Upper lobe of right lung (tissue), 1 donor: ENCODE measurements around the gene SLBP. TPM values are rescaled to one million over a fixed set of nuclear protein-coding genes. Genes with fewer than 3 reads are reported as not detected.

ENCODE experiments used
- ATAC-seq: fragments of 200-7000 bp; cut with Tn5 transposase; one replicate; pipeline ENCODE4 v1.9.1; 2020; ENCODE audit warnings: mild to moderate bottlenecking, moderate library complexity
- DNase-seq: peaks from one replicate; pipeline ENCODE4 v3.0.0-alpha.2; 2020
- H3K27ac ChIP-seq: fragments of 200-600 bp; one replicate; pipeline ENCODE4 v1.8.0; 2022
- H3K27me3 ChIP-seq: fragments of 200-600 bp; one replicate; pipeline ENCODE4 v1.8.0; 2022; ENCODE audit warnings: mild to moderate bottlenecking
- H3K36me3 ChIP-seq: fragments of 200-600 bp; one replicate; pipeline ENCODE4 v1.8.0; 2022
- H3K4me1 ChIP-seq: fragments of 200-600 bp; one replicate; pipeline ENCODE4 v1.8.0; 2022
- H3K4me3 ChIP-seq: fragments of 200-600 bp; one replicate; pipeline ENCODE4 v1.8.0; 2022; ENCODE audit warnings: mild to moderate bottlenecking
- H3K9me3 ChIP-seq: fragments of 200-600 bp; one replicate; pipeline ENCODE4 v1.8.0; 2022
- intact Hi-C: fragments of 100-400 bp; cut with DNase I; formaldehyde crosslinking; loops from one replicate; pipeline ENCODE4 v1.11.0; 2022
- total RNA-seq: library from RNA; stranded (reverse); fragmentation: NEBNext Ultra II Directional; extraction: Animal tissue kit (Norgen Biotek cat#: 25700); gene quantifications from one replicate; pipeline ENCODE4 v1.2.1, GENCODE V29; 2021
- TF ChIP-seq, protein P1 (sequence below): fragments of 200-600 bp; IDR thresholded peaks from one replicate; pipeline ENCODE4 v1.8.0; 2022; ENCODE audit warnings: antibody characterized with exemption
- donor health status: DM: no; HTN: yes; CAD: no; lungs with severe emphysema.

Gene SLBP
- total RNA-seq, 1 donor from 2014 or later, result 32.8 TPM

DNA sequence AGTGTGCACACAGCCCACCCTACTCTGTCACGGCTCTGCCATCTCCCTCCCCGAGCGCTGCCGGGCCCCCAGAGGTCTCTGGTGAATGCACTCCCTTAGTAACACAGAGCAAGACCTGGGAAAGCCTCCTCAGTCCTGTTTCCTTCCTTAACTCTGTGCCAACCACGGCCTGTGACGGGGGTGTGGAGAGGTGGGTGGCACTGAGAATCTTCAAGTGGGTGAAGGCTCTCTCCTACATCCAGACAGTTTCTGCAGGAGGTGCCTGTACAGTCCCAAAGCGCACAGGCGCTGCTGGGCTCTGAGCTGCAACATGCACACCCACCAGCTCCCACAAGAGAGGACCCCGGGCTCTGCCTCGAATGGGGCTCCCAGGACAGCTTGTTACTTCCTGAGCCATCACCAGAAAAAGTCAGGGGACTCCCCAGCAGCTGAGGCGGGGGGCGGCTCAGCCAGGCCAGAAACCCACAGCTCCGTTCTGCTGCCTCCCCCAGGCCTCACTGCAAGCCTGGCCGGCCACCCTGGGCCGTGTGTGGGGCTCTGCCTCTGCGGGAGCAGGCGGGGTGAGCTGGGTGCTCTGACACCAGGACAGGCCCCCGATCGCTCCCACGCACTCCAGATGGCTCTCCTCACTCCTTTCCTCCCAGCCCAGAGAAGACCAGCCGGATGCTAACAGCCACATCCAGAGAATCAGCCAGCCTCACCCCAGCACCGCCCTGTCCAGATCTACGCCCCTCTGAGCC is 57.7 kb downstream of the SLBP start:
- Histone ChIP-seq H3K4me3 (no peak overlapping the region), H3K27me3 (no peaks in the 10 kb centered on the region), H3K9me3 (no peaks in the 10 kb centered on the region), H3K4me1 (no peaks in the 10 kb centered on the region), H3K27ac (no peak overlapping the region), H3K36me3 (no peaks in the 10 kb centered on the region)
- TF ChIP-seq, protein P1, sequence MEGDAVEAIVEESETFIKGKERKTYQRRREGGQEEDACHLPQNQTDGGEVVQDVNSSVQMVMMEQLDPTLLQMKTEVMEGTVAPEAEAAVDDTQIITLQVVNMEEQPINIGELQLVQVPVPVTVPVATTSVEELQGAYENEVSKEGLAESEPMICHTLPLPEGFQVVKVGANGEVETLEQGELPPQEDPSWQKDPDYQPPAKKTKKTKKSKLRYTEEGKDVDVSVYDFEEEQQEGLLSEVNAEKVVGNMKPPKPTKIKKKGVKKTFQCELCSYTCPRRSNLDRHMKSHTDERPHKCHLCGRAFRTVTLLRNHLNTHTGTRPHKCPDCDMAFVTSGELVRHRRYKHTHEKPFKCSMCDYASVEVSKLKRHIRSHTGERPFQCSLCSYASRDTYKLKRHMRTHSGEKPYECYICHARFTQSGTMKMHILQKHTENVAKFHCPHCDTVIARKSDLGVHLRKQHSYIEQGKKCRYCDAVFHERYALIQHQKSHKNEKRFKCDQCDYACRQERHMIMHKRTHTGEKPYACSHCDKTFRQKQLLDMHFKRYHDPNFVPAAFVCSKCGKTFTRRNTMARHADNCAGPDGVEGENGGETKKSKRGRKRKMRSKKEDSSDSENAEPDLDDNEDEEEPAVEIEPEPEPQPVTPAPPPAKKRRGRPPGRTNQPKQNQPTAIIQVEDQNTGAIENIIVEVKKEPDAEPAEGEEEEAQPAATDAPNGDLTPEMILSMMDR, result no peak
- intact Hi-C loops, result no loop called here
- DNase-seq (no peak), ATAC-seq (no peak)

DNA sequence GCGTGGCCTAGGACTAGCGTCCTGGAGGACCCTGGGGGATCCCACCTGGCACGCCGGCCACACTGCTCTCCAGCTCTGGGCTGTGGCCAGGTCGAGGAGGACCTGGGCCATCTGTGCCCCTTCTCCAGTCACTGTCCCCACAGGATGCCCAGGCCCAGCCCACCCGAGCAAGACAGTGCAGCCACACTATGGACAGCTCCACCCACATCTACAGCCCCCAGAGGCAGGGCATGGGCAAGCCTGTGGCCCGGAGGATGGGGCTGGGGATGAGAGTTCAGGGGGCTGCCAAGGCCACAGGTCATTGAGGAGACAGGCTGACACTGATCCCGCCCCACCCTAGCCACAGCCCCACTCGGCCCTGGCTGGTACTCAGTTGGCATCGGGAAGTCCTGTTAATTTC is 58.3 kb downstream of the SLBP start:
- DNase-seq (no peak), ATAC-seq (no peak)
- TF ChIP-seq, protein P1, result no peak
- Histone ChIP-seq H3K27ac (no peak overlapping the region), H3K27me3 (no peaks in the 10 kb centered on the region), H3K9me3 (no peaks in the 10 kb centered on the region), H3K4me3 (no peak overlapping the region), H3K4me1 (no peaks in the 10 kb centered on the region), H3K36me3 (no peaks in the 10 kb centered on the region)
- intact Hi-C loops, result no loop called here

DNA sequence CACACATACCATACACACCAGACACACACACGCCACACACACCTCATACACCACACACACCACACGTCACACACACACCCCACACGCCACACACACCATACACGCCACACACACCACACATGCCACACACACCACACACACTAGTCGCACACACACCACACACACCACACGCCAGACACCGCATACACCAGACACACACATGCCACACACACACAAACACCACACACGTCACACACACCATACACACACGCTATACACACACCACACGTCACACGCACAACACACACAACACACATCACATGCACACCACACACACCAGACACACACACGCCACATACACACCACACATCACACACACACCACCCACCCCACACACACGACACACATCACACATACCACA is 60.0 kb downstream of the SLBP start:
- Histone ChIP-seq H3K9me3 (no peaks in the 10 kb centered on the region), H3K4me1 (no peaks in the 10 kb centered on the region), H3K27me3 (no peaks in the 10 kb centered on the region), H3K36me3 (no peaks in the 10 kb centered on the region), H3K27ac (no peak overlapping the region), H3K4me3 (no peak overlapping the region)
- intact Hi-C loops, result no loop called here
- TF ChIP-seq, protein P1, result no peak
- ATAC-seq (no peak), DNase-seq (no peak)

DNA sequence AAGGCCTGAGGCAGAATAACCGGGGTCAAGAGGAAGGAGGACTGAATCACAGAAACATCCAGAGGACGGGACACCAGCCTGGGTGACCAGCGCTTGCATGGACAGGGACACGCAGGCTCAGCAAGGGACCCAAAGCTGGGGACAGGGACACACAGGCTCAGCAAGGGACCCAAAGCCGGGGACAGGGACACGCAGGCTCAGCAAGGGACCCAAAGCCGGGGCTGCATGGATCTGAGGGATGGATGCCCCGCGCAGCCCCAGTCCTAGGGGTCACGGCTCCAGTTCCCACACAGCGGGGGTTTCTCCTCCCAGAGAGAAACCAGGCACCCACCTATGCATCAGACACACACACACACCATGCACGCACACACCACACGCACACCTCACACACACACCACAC is 60.5 kb downstream of the SLBP start:
- TF ChIP-seq, protein P1, result no peak
- intact Hi-C loops, result no loop called here
- Histone ChIP-seq H3K4me1 (no peaks in the 10 kb centered on the region), H3K4me3 (no peak overlapping the region), H3K36me3 (no peaks in the 10 kb centered on the region), H3K9me3 (no peaks in the 10 kb centered on the region), H3K27me3 (no peaks in the 10 kb centered on the region), H3K27ac (no peak overlapping the region)
- DNase-seq (no peak), ATAC-seq (no peak)

DNA sequence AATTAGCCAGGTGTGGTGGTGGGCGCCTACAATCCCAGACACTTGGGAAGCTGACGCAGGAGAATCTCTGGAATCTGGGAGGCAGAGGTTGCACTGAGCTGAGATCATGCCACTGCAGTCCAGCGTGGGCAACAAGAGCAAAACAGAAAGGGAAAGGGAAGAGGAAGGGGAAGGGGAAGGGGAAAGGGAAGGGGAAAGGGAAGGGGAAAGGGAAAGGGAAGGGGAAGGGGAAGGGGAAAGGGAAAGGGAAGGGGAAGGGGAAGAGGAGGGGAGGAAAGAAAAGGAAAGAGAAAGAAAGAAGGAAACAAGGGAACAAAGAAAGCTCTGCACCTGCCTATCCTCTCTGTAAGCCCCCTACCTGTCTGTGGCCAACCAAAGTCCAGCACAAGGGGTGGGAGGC is 63.2 kb downstream of the SLBP start:
- Histone ChIP-seq H3K36me3 (no peaks in the 10 kb centered on the region), H3K27me3 (no peaks in the 10 kb centered on the region), H3K9me3 (no peaks in the 10 kb centered on the region), H3K4me3 (no peak overlapping the region), H3K4me1 (no peaks in the 10 kb centered on the region), H3K27ac (no peak overlapping the region)
- DNase-seq (no peak), ATAC-seq (no peak)
- intact Hi-C loops, result no loop called here
- TF ChIP-seq, protein P1, result no peak

DNA sequence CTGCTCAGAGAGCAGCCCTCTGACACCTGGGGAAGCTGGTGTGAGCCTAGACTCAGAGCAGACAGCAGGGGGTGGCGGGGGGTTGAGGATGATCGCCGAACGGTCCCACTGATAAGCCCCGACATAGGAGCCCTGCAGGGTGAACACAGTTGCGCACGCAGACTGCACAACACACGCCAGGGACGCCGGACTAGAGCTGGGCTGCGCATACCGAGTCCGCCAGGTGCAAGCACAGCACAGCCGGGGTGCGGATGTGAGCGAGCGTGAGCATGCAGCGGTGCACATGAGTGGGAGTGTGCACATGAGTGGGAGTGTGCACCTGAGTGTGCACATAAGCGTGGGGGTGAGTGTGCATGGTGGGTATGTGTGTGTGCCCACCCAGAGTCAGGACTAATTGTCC is 64.7 kb downstream of the SLBP start:
- ATAC-seq, result no peak
- intact Hi-C loops, result no loop called here
- no peaks in the 10 kb centered on the region for H3K4me1 ChIP-seq
- TF ChIP-seq, protein P1, result no peak
- H3K4me3 ChIP-seq, result no peak overlapping the region
- H3K27me3 ChIP-seq, result no peaks in the 10 kb centered on the region
- no peaks in the 10 kb centered on the region for H3K9me3 ChIP-seq
- DNase-seq, result no peak
- H3K27ac ChIP-seq, result no peak overlapping the region
- no peaks in the 10 kb centered on the region for H3K36me3 ChIP-seq
